Progenitor cell of endocrine pancreas (in vitro differentiated cells): Measurements from ENCODE around the gene CDK13. TPM values are rescaled to one million over a fixed set of nuclear protein-coding genes. Genes with fewer than 3 reads are reported as not detected.

Source experiments
- DNase-seq: peaks from one replicate; pipeline ENCODE4 v3.0.0; 2021; ENCODE audit warnings: low spot score; ENCODE audit not compliant: unreplicated experiment
- H3K27ac Mint-ChIP-seq: 2 replicates; pipeline ENCODE4 v1.8.0; 2021; ENCODE audit warnings: mild to moderate bottlenecking, moderate library complexity, mixed read lengths
- H3K27me3 Mint-ChIP-seq: 2 replicates; pipeline ENCODE4 v1.8.0; 2021; ENCODE audit warnings: mixed read lengths
- H3K36me3 Mint-ChIP-seq: 2 replicates; pipeline ENCODE4 v1.8.0; 2022; ENCODE audit warnings: mixed read lengths; ENCODE audit not compliant: insufficient read depth
- H3K4me1 Mint-ChIP-seq: 2 replicates; pipeline ENCODE4 v1.8.0; 2021; ENCODE audit warnings: low read depth, mixed read lengths
- H3K4me3 Mint-ChIP-seq: 2 replicates; pipeline ENCODE4 v1.8.0; 2021; ENCODE audit warnings: low read depth, mild to moderate bottlenecking, moderate library complexity, mixed read lengths
- H3K9me3 Mint-ChIP-seq: 2 replicates; pipeline ENCODE4 v1.8.0; 2021; ENCODE audit warnings: low read depth, mixed read lengths
- total RNA-seq: library from RNA; stranded (reverse); gene quantifications from 2 replicates; pipeline ENCODE4 v1.2.1, GENCODE V29; 2021
- TF ChIP-seq, protein P1 (sequence below): fragments of 200-600 bp; sonication (generic); IDR thresholded peaks from one replicate; pipeline ENCODE4 v1.5.0; 2021; ENCODE audit warnings: antibody characterized with exemption, mild to moderate bottlenecking; ENCODE audit not compliant: unreplicated experiment

The CDK13 gene
- total RNA-seq, 1 donor from 2014 or later = 75.5 TPM

- H3K9me3 Mint-ChIP-seq = no peaks in the 10 kb centered on the region
- TF ChIP-seq, protein P1, sequence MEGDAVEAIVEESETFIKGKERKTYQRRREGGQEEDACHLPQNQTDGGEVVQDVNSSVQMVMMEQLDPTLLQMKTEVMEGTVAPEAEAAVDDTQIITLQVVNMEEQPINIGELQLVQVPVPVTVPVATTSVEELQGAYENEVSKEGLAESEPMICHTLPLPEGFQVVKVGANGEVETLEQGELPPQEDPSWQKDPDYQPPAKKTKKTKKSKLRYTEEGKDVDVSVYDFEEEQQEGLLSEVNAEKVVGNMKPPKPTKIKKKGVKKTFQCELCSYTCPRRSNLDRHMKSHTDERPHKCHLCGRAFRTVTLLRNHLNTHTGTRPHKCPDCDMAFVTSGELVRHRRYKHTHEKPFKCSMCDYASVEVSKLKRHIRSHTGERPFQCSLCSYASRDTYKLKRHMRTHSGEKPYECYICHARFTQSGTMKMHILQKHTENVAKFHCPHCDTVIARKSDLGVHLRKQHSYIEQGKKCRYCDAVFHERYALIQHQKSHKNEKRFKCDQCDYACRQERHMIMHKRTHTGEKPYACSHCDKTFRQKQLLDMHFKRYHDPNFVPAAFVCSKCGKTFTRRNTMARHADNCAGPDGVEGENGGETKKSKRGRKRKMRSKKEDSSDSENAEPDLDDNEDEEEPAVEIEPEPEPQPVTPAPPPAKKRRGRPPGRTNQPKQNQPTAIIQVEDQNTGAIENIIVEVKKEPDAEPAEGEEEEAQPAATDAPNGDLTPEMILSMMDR = no peak
- no peak for DNase-seq
- peaks cover 25% of the 10 kb centered on the region for H3K4me1 Mint-ChIP-seq
- no peak overlapping the region for H3K4me3 Mint-ChIP-seq
- peak overlapping the region; percentile 33 for H3K27ac Mint-ChIP-seq
- H3K36me3 Mint-ChIP-seq = peaks cover 8% of the 10 kb centered on the region
- no peaks in the 10 kb centered on the region for H3K27me3 Mint-ChIP-seq
Observed at GRCh38 chr7:39987641-39988347, 37.7 kb downstream of the CDK13 start.

GRCh38 chr7:40000734-40001315 lies 50.8 kb downstream of the CDK13 start:
- Mint-ChIP-seq H3K4me1 (no peaks in the 10 kb centered on the region), H3K9me3 (no peaks in the 10 kb centered on the region)

GRCh38 chr7:40001649-40002048 lies 51.6 kb downstream of the CDK13 start:
- Mint-ChIP-seq H3K9me3 (no peaks in the 10 kb centered on the region), H3K27me3 (no peaks in the 10 kb centered on the region), H3K27ac (no peak overlapping the region), H3K36me3 (peaks cover 7% of the 10 kb centered on the region), H3K4me1 (no peaks in the 10 kb centered on the region), H3K4me3 (no peak overlapping the region)
- no peak for DNase-seq
- TF ChIP-seq, protein P1 = no peak

More at GRCh38 chr7:40000734-40001315, 50.8 kb downstream of the CDK13 start:
- no peaks in the 10 kb centered on the region for H3K27me3 Mint-ChIP-seq
- no peak overlapping the region for H3K27ac Mint-ChIP-seq
- DNase-seq = no peak
- H3K36me3 Mint-ChIP-seq = peaks cover 4% of the 10 kb centered on the region
- TF ChIP-seq, protein P1 = no peak
- no peak overlapping the region for H3K4me3 Mint-ChIP-seq

DNA sequence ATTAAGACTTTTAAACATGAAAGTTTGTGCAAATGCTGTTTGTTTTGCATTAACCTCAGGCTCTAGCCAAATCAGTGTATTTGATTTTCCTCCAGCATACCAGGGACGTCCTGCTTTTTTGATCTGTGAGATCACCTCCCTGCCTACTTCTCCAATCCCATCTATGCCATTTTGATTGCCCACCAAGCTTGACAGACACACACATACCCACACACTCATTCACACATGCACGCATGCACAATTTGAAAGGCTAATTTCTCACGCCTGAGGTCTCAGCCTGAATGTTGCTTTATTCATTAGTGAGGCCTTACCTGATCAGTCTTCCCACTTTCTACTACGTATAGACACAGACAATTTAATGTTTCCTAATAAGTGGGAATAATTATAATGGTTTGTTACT lies 53.5 kb downstream of the CDK13 start:
- Mint-ChIP-seq H3K4me1 (peaks cover 10% of the 10 kb centered on the region), H3K27ac (peak overlapping the region; percentile 47), H3K27me3 (no peaks in the 10 kb centered on the region), H3K9me3 (no peaks in the 10 kb centered on the region), H3K4me3 (no peak overlapping the region), H3K36me3 (peaks cover 6% of the 10 kb centered on the region)
- no peak for DNase-seq
- TF ChIP-seq, protein P1 = no peak

GRCh38 chr7:40008223-40008815 lies 58.3 kb downstream of the CDK13 start:
- DNase-seq = no peak
- Mint-ChIP-seq H3K4me3 (no peak overlapping the region), H3K27me3 (no peaks in the 10 kb centered on the region), H3K4me1 (peaks cover 16% of the 10 kb centered on the region), H3K27ac (peak overlapping the region; percentile 84), H3K9me3 (no peaks in the 10 kb centered on the region), H3K36me3 (peaks cover 21% of the 10 kb centered on the region)
- TF ChIP-seq, protein P1 = no peak
